HCT116 (cell line): ENCODE measurements around the gene P4HA2. TPM values are rescaled to one million over a fixed set of nuclear protein-coding genes. Genes with fewer than 3 reads are reported as not detected.

ENCODE experiments used
- ATAC-seq: fragments of 200-7000 bp; cut with Tn5 transposase; 2 replicates; pipeline ENCODE4 v1.9.1; 2020; ENCODE audit warnings: mild to moderate bottlenecking, moderate library complexity
- BruUV-seq: library from RNA; stranded (reverse); fragments of 400-500 nt; replicated peaks from 2 replicates; lab custom pipeline; 2021; lab: Mats Ljungman, UMichigan
- CTCF ChIA-PET: fragments of 300-600 bp; sonication (Branson Sonifier 250); formaldehyde crosslinking; loops from one replicate; lab custom pipeline; 2021; ENCODE audit warnings: antibody characterized with exemption; lab: Charles Lee
- POLR2A ChIA-PET: fragments of 300-600, 350-600 bp; sonication (Branson Sonifier 250); formaldehyde crosslinking; loops from one replicate; lab custom pipeline; 2021; ENCODE audit warnings: antibody characterized with exemption; lab: Charles Lee
- RAD21 ChIA-PET, 2 experiments: fragments of 300-600 bp; sonication (Branson Sonifier 250); formaldehyde crosslinking; loops; one replicate each; lab custom pipeline; 2023; ENCODE audit warnings: low total read pairs in 2 of 2; ENCODE audit not compliant: uncharacterized antibody in 2 of 2, unreplicated experiment in 2 of 2, low non-redundant PET in 1 of 2; lab: Charles Lee
- DNase-seq: peaks from one replicate; pipeline ENCODE4 v3.0.0-alpha.2; 2010; ENCODE audit warnings: low read depth, low spot score
- H2AFZ ChIP-seq: fragments of 200-600 bp; shearing (Covaris generic), sonication (generic); 2 replicates; pipeline ENCODE4 v1.6.1; 2017; ENCODE audit warnings: low read depth, mixed run types, mixed read lengths, antibody characterized with exemption, low read length; ENCODE audit not compliant: poor library complexity, severe bottlenecking
- H3K27ac ChIP-seq: 2 replicates; pipeline ENCODE4 v1.5.1; 2012; ENCODE audit warnings: low read depth, low read length
- H3K27me3 ChIP-seq: fragments of 200-600 bp; sonication (generic); 2 replicates; pipeline ENCODE4 v1.6.1; 2016; ENCODE audit warnings: mixed run types, low read length, mixed read lengths; ENCODE audit not compliant: insufficient read depth
- H3K36me3 ChIP-seq, 2 experiments: fragments of 200-500 bp in 1 of 2; fragments of 200-600 bp in 1 of 2; sonication (Bioruptor generic) in 1 of 2; sonication (generic) in 1 of 2; 2 replicates each; pipeline versions ENCODE4 v1.5.1 to v1.6.1; 2014 to 2016; ENCODE audit warnings: low read length in 2 of 2, inconsistent platforms in 1 of 2, mixed read lengths in 1 of 2, mixed run types in 1 of 2; ENCODE audit not compliant: insufficient read depth in 2 of 2, control insufficient read depth in 1 of 2
- H3K4me1 ChIP-seq, 2 experiments: fragments of 200-600 bp in 1 of 2; sonication (generic) in 1 of 2; 2 replicates each; pipeline versions ENCODE4 v1.5.1 to v1.6.1; 2012 to 2017; ENCODE audit warnings: low read length in 2 of 2, inconsistent platforms in 1 of 2, mild to moderate bottlenecking in 1 of 2, mixed read lengths in 1 of 2, mixed run types in 1 of 2, moderate library complexity in 1 of 2; ENCODE audit not compliant: insufficient read depth in 2 of 2, control insufficient read depth in 1 of 2
- H3K4me2 ChIP-seq: fragments of 200-600 bp; sonication (generic); 2 replicates; pipeline ENCODE4 v1.6.1; 2017; ENCODE audit warnings: mixed run types, low read length, mixed read lengths
- H3K4me3 ChIP-seq, 2 experiments: fragments of 200-600 bp in 1 of 2; sonication (generic) in 1 of 2; replicated peaks in 1 of 2; 2 replicates each; pipeline ENCODE4 v1.5.1; 2011 to 2016; ENCODE audit warnings: low read length in 2 of 2, control low read depth in 1 of 2, low read depth in 1 of 2, mild to moderate bottlenecking in 1 of 2, mixed read lengths in 1 of 2, mixed run types in 1 of 2
- H3K79me2 ChIP-seq: fragments of 200-600 bp; sonication (generic); 2 replicates; pipeline ENCODE4 v1.6.1; 2017; ENCODE audit warnings: mild to moderate bottlenecking, mixed run types, low read length, moderate library complexity, mixed read lengths; ENCODE audit not compliant: insufficient read depth
- H3K9ac ChIP-seq: fragments of 200-600 bp; sonication (generic); 2 replicates; pipeline ENCODE4 v1.6.1; 2016; ENCODE audit warnings: low read length, mixed read lengths
- H3K9me2 ChIP-seq: fragments of 200-600 bp; sonication (generic), shearing (Covaris generic); 2 replicates; pipeline ENCODE4 v1.6.1; 2017; ENCODE audit warnings: mixed run types, mild to moderate bottlenecking, moderate library complexity; ENCODE audit not compliant: insufficient read depth
- H3K9me3 ChIP-seq, 2 experiments: fragments of 200-500 bp in 1 of 2; fragments of 200-600 bp in 1 of 2; sonication (Bioruptor generic) in 1 of 2; sonication (generic) in 1 of 2; 2 replicates each; pipeline ENCODE4 v1.6.1; 2014 to 2017; ENCODE audit warnings: low read length in 2 of 2, mixed read lengths in 2 of 2, inconsistent platforms in 1 of 2, low read depth in 1 of 2, mild to moderate bottlenecking in 1 of 2, mixed run types in 1 of 2, moderate library complexity in 1 of 2; ENCODE audit not compliant: control insufficient read depth in 1 of 2, insufficient read depth in 1 of 2
- H4K20me1 ChIP-seq: fragments of 200-600 bp; sonication (generic), shearing (Covaris generic); 2 replicates; pipeline ENCODE4 v1.6.1; 2017; ENCODE audit warnings: mixed run types, mild to moderate bottlenecking, moderate library complexity; ENCODE audit not compliant: insufficient read depth
- ATF3 ChIP-seq: IDR thresholded peaks from 2 replicates; pipeline ENCODE4 v1.6.1; 2012
- CBX3 ChIP-seq: IDR thresholded peaks from 2 replicates; pipeline ENCODE4 v1.6.1; 2012; ENCODE audit warnings: low read depth
- CEBPB ChIP-seq: IDR thresholded peaks from 2 replicates; pipeline ENCODE4 v1.6.1; 2012; ENCODE audit warnings: low read depth
- CTCF ChIP-seq, 3 experiments: fragments of 200-600 bp in 1 of 3; sonication (generic) in 1 of 3; IDR thresholded peaks in 2 of 3; conservative IDR thresholded peaks in 1 of 3; 2 replicates each; pipeline ENCODE4 v1.5.1; 2012 to 2017; ENCODE audit warnings: low read depth in 2 of 3, low read length in 2 of 3, antibody characterized with exemption in 1 of 3, borderline replicate concordance in 1 of 3, control low read depth in 1 of 3, mild to moderate bottlenecking in 1 of 3, mixed read lengths in 1 of 3, mixed run types in 1 of 3, moderate library complexity in 1 of 3; ENCODE audit not compliant: insufficient read depth in 1 of 3
- EZH2 ChIP-seq: fragments of 200-600 bp; sonication (generic); IDR thresholded peaks from 2 replicates; pipeline ENCODE4 v1.6.1; 2017; ENCODE audit warnings: antibody characterized with exemption, mixed run types
- EZH2phosphoT487 ChIP-seq: fragments of 200-600 bp; IDR thresholded peaks from 2 replicates; pipeline ENCODE4 v1.6.1; 2018; ENCODE audit warnings: antibody characterized with exemption, borderline replicate concordance
- FOSL1 ChIP-seq: IDR thresholded peaks from 2 replicates; pipeline ENCODE4 v1.6.1; 2012; ENCODE audit warnings: low read depth
- POLR2A ChIP-seq: IDR thresholded peaks from 2 replicates; pipeline ENCODE4 v1.7.0; 2011; ENCODE audit warnings: borderline replicate concordance; ENCODE audit not compliant: insufficient read depth, insufficient read length; ENCODE audit errors: extremely low read depth
- POLR2AphosphoS5 ChIP-seq: IDR thresholded peaks from 2 replicates; pipeline ENCODE4 v1.6.1; 2011; ENCODE audit warnings: mild to moderate bottlenecking, low read depth, low read length, moderate library complexity
- RAD21 ChIP-seq: IDR thresholded peaks from 2 replicates; pipeline ENCODE4 v1.6.1; 2012; ENCODE audit warnings: low read depth, mild to moderate bottlenecking
- TCF7L2 ChIP-seq: IDR thresholded peaks from 2 replicates; pipeline ENCODE4 v1.7.0; 2011; ENCODE audit warnings: borderline replicate concordance, inconsistent platforms; ENCODE audit not compliant: insufficient read depth, insufficient read length; ENCODE audit errors: extremely low read depth
- YY1 ChIP-seq: IDR thresholded peaks from 2 replicates; pipeline ENCODE4 v1.6.1; 2011; ENCODE audit warnings: low read length, low read depth, moderate library complexity, mild to moderate bottlenecking; ENCODE audit not compliant: insufficient replicate concordance; ENCODE audit errors: extremely low read depth
- ZNF274 ChIP-seq: fragments of 200-500 bp; sonication (Bioruptor generic); IDR thresholded peaks from 2 replicates; pipeline ENCODE4 v1.6.1; 2014; ENCODE audit warnings: mild to moderate bottlenecking, low read depth, low read length, inconsistent platforms
- intact Hi-C: fragments of 100-400 bp; cut with micrococcal nuclease; formaldehyde crosslinking; loops from 2 replicates; pipeline ENCODE4 v1.10.0; 2022
- total RNA-seq: library from RNA; stranded (reverse); gene quantifications from one replicate; pipeline ENCODE4 v1.2.1, GENCODE V29; 2021; ENCODE audit not compliant: unreplicated experiment

The P4HA2 gene
- total RNA-seq, 1 experiment from 2014 or later = 29.0 TPM

GRCh38 chr5:132182359-132183040 lies 45.2 kb downstream of the P4HA2 start (continued):
- TF ChIP-seq CEBPB (no peak), ATF3 (no peak)
- TF ChIP-seq, all 23 proteins: peak for 0

- no TSS peak for BruUV-seq
- RAD21 ChIA-PET = no interaction called here
- intact Hi-C loops = no loop called here
- Histone ChIP-seq H3K79me2 (no peaks in the 10 kb centered on the region), H3K36me3 (no peaks in the 10 kb centered on the region), H3K27ac (no peak overlapping the region), H3K4me1 (peaks cover 3 to 19% of the 10 kb centered on the region in 2 experiments; a peak in 3 of 4 replicates), H3K9ac (no peak overlapping the region), H3K9me2 (no peaks in the 10 kb centered on the region), H3K4me2 (no peak overlapping the region), H3K4me3 (no peak overlapping the region), H3K27me3 (no peaks in the 10 kb centered on the region), H4K20me1 (no peaks in the 10 kb centered on the region), H2AFZ (no peak overlapping the region)
- CTCF ChIA-PET = interaction anchor here (1.0 to 1.9 kb wide), 2 partner anchors 116 to 188 kb away, joined by 3 to 6 read pairs; partner anchors contain the start of gene SLC22A5
- ATAC-seq = 0 out of 2 replicates have a peak, but pooled peaks have one; percentile 18
- POLR2A ChIA-PET = no interaction called here
- TF ChIP-seq ZNF274 (no peak), RAD21 (no peak), POLR2A (no peak), TCF7L2 (no peak), CBX3 (no peak), POLR2AphosphoS5 (no peak), EZH2 (no peak), YY1 (no peak), FOSL1 (no peak), EZH2phosphoT487 (no peak), CTCF (IDR thresholded peaks at IDR 0.05 in 2 of 3, conservative IDR thresholded peaks at IDR 0.05 in 1 of 3; ENCODE audit: borderline replicate concordance in 1 of 3, insufficient read depth in 1 of 3, low read depth in 2 of 3, low read length in 2 of 3) (no peak)
- TF ChIP-seq, all 23 proteins: peak for 0
- no peak for DNase-seq
- no peaks in the 10 kb centered on the region for H3K9me3 ChIP-seq
These were observed 46.5 kb downstream of the P4HA2 start for GRCh38 chr5:132181011-132181629.
